Immature natural killer cell (primary cell): ENCODE results near the gene TMTC2. TPM values are rescaled to one million over a fixed set of nuclear protein-coding genes. Genes with fewer than 3 reads are reported as not detected.

Source experiments
- DNase-seq, 3 donors: peaks; one replicate each; pipeline ENCODE4 v3.0.0; 2022; ENCODE audit warnings: mixed read lengths in 1 of 3
- H3K27ac Mint-ChIP-seq, 6 donors: one replicate each; pipeline ENCODE4 v1.8.0; 2020; ENCODE audit warnings: mixed read lengths in 6 of 6, mild to moderate bottlenecking in 5 of 6, inconsistent platforms in 4 of 6, moderate library complexity in 3 of 6
- H3K27me3 Mint-ChIP-seq, 3 donors: one replicate each; pipeline ENCODE4 v1.8.0; 2020 to 2021; ENCODE audit warnings: low read depth in 3 of 3, mild to moderate bottlenecking in 3 of 3, mixed read lengths in 3 of 3, moderate library complexity in 3 of 3, inconsistent platforms in 1 of 3
- H3K36me3 Mint-ChIP-seq, 3 donors: one replicate each; pipeline ENCODE4 v1.8.0; 2020; ENCODE audit warnings: mixed read lengths in 3 of 3, inconsistent platforms in 2 of 3, mild to moderate bottlenecking in 2 of 3
- H3K4me1 Mint-ChIP-seq, 2 donors: one replicate each; pipeline ENCODE4 v1.8.0; 2020; ENCODE audit warnings: inconsistent platforms in 2 of 2, mild to moderate bottlenecking in 2 of 2, mixed read lengths in 2 of 2, moderate library complexity in 1 of 2
- H3K4me3 Mint-ChIP-seq, 5 donors: one replicate each; pipeline ENCODE4 v1.8.0; 2020; ENCODE audit warnings: mild to moderate bottlenecking in 5 of 5, mixed read lengths in 5 of 5, inconsistent platforms in 3 of 5, moderate library complexity in 3 of 5
- H3K9me3 Mint-ChIP-seq, 6 donors: one replicate each; pipeline ENCODE4 v1.8.0; 2020; ENCODE audit warnings: mild to moderate bottlenecking in 6 of 6, mixed read lengths in 6 of 6, inconsistent platforms in 4 of 6, moderate library complexity in 3 of 6
- polyA plus RNA-seq, 3 donors: library from polyadenylated mRNA; unstranded; fragments of 300-500 nt; fragmentation: Illumina TruSeq; gene quantifications; one replicate each; pipeline ENCODE4 v1.2.3, GENCODE V29; 2021

The TMTC2 gene
- polyA plus RNA-seq, 3 donors from 2014 or later, result not detected

- H3K27me3 Mint-ChIP-seq, result peaks cover 0 to 1% (median 0%) of the 10 kb centered on the region in 3 donors
- H3K36me3 Mint-ChIP-seq, result peaks cover 0 to 6% (median 0%) of the 10 kb centered on the region in 3 donors
- no peak overlapping the region for H3K4me3 Mint-ChIP-seq
- H3K27ac Mint-ChIP-seq, result no peak overlapping the region
- no peaks in the 10 kb centered on the region for H3K4me1 Mint-ChIP-seq
- DNase-seq, result no peak
- peaks cover 0 to 37% (median 4%) of the 10 kb centered on the region in 6 donors for H3K9me3 Mint-ChIP-seq
Measured at GRCh38 chr12:82963956-82964355, 277.2 kb downstream of the TMTC2 start.

- Mint-ChIP-seq H3K27ac (no peak overlapping the region), H3K36me3 (peaks cover 0 to 6% (median 0%) of the 10 kb centered on the region in 3 donors), H3K27me3 (peaks cover 0 to 1% (median 0%) of the 10 kb centered on the region in 3 donors), H3K9me3 (peaks cover 0 to 32% (median 4%) of the 10 kb centered on the region in 6 donors), H3K4me3 (no peak overlapping the region), H3K4me1 (no peaks in the 10 kb centered on the region)
- no peak for DNase-seq
Measured at GRCh38 chr12:82964446-82964845, 277.7 kb downstream of the TMTC2 start.

DNA sequence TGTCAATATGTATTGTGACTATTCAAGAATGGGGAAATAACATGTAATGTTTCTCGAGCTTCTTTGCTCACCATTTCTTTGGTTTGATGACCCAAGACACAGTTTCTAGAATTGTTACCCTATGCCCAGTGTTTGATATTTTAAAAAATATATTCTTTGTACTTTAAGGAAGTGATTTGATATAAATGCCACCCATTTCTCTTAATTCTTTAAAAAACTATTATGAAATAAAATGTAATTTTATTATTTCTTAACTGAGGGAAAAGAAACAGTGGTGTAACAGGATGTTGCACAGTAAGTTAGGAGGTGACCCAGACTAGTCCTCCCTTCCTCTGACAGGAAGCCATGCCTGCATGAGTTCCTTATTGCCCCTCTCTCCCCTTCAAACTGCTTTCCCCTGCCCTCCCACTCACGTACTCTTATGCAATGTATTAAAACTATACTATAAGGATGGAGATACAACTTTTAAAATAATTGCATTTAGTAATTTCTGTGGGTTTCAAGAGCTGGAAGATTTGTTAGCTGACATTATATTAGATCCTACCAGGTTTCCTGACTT is 279.4 kb downstream of the TMTC2 start:
- Mint-ChIP-seq H3K4me1 (no peaks in the 10 kb centered on the region), H3K36me3 (peaks cover 0 to 6% (median 0%) of the 10 kb centered on the region in 3 donors), H3K27me3 (no peaks in the 10 kb centered on the region), H3K4me3 (no peak overlapping the region), H3K9me3 (peaks cover 0 to 27% (median 5%) of the 10 kb centered on the region in 6 donors), H3K27ac (no peak overlapping the region)
- no peak for DNase-seq

DNA sequence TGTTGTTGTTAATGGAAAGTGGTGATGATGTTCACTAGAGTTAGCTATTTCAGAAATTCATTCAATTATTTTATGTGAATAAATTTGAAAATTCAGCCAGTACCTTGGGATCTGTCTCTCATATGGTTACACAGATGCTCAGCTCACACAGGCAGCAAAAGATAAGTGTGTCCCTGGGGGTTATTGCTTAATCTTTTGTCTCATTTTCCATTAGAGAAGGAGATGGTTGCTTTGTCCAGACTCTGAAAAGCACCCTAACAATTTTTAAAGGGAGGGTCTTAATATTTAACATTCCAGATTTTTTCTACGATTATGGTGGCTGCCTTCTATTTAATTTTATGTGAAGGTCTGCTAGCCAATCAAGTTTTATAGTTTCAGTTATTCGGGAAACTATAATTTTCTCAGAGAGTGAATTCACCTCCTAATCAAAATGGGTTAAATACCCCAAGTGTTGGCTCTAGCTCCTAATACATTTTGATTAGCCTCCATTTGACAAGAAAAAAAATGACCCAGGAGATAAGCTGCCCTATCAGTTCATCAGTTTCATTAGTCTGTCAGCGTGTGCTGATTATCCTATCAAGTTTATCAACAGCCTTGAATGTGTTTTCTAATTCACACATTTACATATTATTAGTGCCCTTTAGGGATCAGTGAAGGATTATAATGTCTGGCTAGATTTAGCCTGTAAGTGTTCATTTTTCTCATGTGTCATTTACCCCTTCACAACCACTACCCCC is 282.1 kb downstream of the TMTC2 start:
- DNase-seq, result no peak
- H3K27me3 Mint-ChIP-seq, result no peaks in the 10 kb centered on the region
- H3K27ac Mint-ChIP-seq, result no peak overlapping the region
- H3K4me1 Mint-ChIP-seq, result no peaks in the 10 kb centered on the region
- peaks cover 0 to 33% (median 4%) of the 10 kb centered on the region in 6 donors for H3K9me3 Mint-ChIP-seq
- H3K4me3 Mint-ChIP-seq, result no peak overlapping the region
- H3K36me3 Mint-ChIP-seq, result peaks cover 0 to 6% (median 0%) of the 10 kb centered on the region in 3 donors

DNA sequence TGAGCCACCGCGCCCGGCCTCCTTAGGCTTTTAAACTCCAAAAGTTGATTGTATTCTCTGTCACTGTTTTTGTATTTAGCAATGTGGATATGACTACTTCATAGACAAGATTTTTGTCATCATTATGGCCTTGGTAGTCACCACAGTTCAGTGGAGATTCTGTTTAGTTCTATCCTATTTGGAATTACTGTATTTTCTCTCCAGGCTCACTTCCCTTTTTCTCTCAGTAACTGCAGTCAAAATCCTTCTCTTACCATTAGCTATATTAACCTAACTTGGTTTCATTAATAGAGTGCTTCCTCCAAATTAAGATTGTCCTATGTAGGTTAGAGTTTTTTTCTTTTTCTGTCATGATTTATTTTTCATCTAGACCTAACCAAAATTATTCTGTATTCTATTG is 283.9 kb downstream of the TMTC2 start:
- peaks cover 0 to 36% (median 4%) of the 10 kb centered on the region in 6 donors for H3K9me3 Mint-ChIP-seq
- no peaks in the 10 kb centered on the region for H3K27me3 Mint-ChIP-seq
- no peak for DNase-seq
- no peaks in the 10 kb centered on the region for H3K4me1 Mint-ChIP-seq
- H3K27ac Mint-ChIP-seq, result no peak overlapping the region
- peaks cover 0 to 6% (median 0%) of the 10 kb centered on the region in 3 donors for H3K36me3 Mint-ChIP-seq
- no peak overlapping the region for H3K4me3 Mint-ChIP-seq

DNA sequence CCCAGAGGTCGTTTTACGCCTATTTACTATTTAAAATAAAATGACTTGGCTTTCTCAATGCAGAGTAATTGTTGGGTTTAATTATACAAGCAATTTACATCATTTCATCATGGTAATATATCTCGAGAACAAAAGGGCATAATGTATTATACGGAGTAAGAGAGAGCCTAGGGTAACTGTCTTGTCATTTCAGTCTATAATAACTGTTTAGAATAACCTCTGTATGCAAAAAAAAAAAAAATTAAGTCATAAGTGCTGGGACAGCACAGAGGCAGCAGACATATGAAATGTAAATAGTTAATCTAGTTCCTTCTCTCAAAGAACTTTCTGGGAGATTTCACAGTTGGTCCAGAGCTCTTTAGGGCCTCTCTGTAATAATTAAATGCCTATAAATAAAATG is 284.9 kb downstream of the TMTC2 start:
- H3K4me1 Mint-ChIP-seq, result no peaks in the 10 kb centered on the region
- no peak for DNase-seq
- H3K27ac Mint-ChIP-seq, result no peak overlapping the region
- no peak overlapping the region for H3K4me3 Mint-ChIP-seq
- H3K27me3 Mint-ChIP-seq, result no peaks in the 10 kb centered on the region
- H3K36me3 Mint-ChIP-seq, result peaks cover 0 to 3% (median 0%) of the 10 kb centered on the region in 3 donors
- peaks cover 2 to 30% (median 4%) of the 10 kb centered on the region in 6 donors for H3K9me3 Mint-ChIP-seq

GRCh38 chr12:82972624-82973023 is 285.9 kb downstream of the TMTC2 start:
- no peak overlapping the region for H3K27ac Mint-ChIP-seq
- H3K36me3 Mint-ChIP-seq, result peaks cover 0 to 1% (median 0%) of the 10 kb centered on the region in 3 donors
- H3K4me3 Mint-ChIP-seq, result no peak overlapping the region
- no peaks in the 10 kb centered on the region for H3K4me1 Mint-ChIP-seq
- DNase-seq, result no peak
- H3K9me3 Mint-ChIP-seq, result peaks cover 2 to 31% (median 5%) of the 10 kb centered on the region in 6 donors
- no peaks in the 10 kb centered on the region for H3K27me3 Mint-ChIP-seq

DNA sequence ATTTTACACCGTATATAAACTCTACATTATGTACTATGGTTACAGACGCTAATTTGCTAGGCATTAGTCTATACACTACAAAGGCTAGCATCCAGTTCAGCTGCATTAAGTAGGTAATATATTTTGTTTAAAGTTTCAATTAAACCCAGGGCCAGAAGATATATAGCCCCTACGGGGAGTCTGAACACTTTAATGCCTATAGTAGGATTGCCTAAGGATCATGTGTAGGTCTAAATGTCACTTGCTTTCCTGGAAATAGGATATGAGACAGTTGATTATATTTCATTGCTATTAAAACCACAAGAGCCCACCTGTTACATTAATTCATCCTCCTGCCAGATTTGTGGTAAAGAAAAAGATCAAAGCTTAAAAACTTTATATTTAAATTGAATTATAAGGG is 286.9 kb downstream of the TMTC2 start:
- DNase-seq, result no peak
- H3K4me3 Mint-ChIP-seq, result no peak overlapping the region
- peaks cover 2 to 34% (median 5%) of the 10 kb centered on the region in 6 donors for H3K9me3 Mint-ChIP-seq
- H3K27me3 Mint-ChIP-seq, result no peaks in the 10 kb centered on the region
- no peaks in the 10 kb centered on the region for H3K4me1 Mint-ChIP-seq
- no peaks in the 10 kb centered on the region for H3K36me3 Mint-ChIP-seq
- H3K27ac Mint-ChIP-seq, result no peak overlapping the region

DNA sequence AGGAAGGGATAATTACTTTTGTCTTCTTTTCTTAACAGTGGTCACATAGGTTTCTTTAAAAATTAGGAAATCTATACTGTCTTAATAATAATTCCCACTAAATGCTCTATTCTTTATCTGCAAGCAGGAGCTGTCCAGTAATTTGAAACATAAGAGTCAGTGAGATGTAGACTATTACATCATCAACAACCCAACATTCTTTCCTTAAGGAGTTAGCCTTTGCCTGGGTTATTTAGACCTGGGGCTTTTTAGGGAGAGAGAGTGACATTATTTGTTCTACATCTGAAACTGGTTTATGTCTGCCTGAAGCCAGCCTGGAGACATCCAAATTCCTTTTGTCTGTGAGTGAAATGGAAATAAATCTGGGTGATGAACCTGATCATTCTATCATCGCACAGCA is 294.4 kb downstream of the TMTC2 start:
- Mint-ChIP-seq H3K4me1 (no peaks in the 10 kb centered on the region), H3K27ac (no peak overlapping the region), H3K4me3 (no peak overlapping the region), H3K36me3 (no peaks in the 10 kb centered on the region), H3K9me3 (peaks cover 0 to 26% (median 5%) of the 10 kb centered on the region in 6 donors), H3K27me3 (no peaks in the 10 kb centered on the region)
- DNase-seq, result no peak

DNA sequence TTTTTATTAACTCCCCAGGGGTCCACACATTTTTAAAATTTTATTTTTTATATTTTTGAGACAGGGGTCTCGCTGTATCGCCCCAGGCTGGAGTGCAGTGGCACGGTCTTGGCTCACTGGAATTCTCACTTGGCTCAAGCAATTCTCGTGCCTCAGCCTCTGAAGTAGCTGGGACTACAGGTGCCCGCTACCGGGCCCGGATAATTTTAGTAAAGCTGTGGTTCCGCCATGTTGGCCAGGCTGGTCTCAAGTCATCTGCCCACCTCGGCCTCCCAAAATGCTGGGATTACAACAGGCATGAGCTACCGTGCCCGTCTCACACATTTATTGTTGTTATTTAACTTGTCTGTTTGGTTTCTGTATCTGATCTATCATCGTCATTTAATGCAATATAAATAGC is 307.4 kb downstream of the TMTC2 start:
- DNase-seq, result no peak
- Mint-ChIP-seq H3K4me3 (no peak overlapping the region), H3K4me1 (no peaks in the 10 kb centered on the region), H3K27ac (no peak overlapping the region), H3K9me3 (peaks cover 0 to 17% (median 4%) of the 10 kb centered on the region in 6 donors), H3K27me3 (no peaks in the 10 kb centered on the region), H3K36me3 (no peaks in the 10 kb centered on the region)

- no peak for DNase-seq
- H3K36me3 Mint-ChIP-seq, result no peaks in the 10 kb centered on the region
- H3K27ac Mint-ChIP-seq, result no peak overlapping the region
- H3K4me1 Mint-ChIP-seq, result no peaks in the 10 kb centered on the region
- peaks cover 0 to 27% (median 4%) of the 10 kb centered on the region in 6 donors for H3K9me3 Mint-ChIP-seq
- peaks cover 0 to 2% (median 0%) of the 10 kb centered on the region in 3 donors for H3K27me3 Mint-ChIP-seq
- H3K4me3 Mint-ChIP-seq, result no peak overlapping the region
Measured at GRCh38 chr12:82996168-82996812, 309.6 kb downstream of the TMTC2 start.

DNA sequence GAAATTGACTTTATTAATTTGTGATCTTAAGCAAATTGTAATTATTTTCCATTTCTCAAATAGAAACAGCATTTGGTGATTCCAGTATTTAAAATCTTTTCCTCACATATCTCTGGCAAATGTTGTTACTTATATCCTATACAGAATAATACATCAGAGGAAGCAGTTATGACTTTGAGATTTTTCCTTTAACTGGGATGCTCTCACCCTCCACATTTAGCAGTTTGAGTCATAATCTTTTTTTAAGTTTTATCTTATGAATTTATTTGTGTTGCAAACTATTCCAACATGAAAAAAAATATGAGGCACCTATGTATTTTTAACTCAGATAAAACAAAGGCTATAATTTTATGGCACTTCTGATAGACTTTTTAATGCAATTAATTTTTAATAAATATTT is 311.8 kb downstream of the TMTC2 start:
- Mint-ChIP-seq H3K9me3 (peaks cover 0 to 34% (median 2%) of the 10 kb centered on the region in 6 donors), H3K4me1 (no peaks in the 10 kb centered on the region), H3K36me3 (no peaks in the 10 kb centered on the region), H3K4me3 (no peak overlapping the region), H3K27me3 (peaks cover 0 to 2% (median 0%) of the 10 kb centered on the region in 3 donors), H3K27ac (no peak overlapping the region)
- DNase-seq, result no peak

DNA sequence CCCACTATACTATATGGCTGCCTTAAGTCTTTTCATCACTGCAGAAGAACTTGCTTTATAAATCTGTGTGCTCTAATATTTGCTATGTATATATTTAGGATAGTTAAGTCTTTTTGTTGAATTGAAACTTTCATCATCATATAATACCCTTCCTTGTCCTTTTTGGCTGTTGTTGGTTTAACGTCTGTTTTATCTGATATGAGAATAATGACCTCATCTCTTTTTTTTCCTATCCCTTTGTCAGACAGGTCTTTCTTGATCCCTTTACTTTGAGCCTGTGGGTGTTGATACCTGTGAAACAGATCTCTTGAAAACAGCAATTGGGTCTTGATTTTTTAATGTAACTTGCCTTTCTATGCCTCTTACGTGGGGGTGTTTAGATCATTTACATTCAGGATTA is 316.3 kb downstream of the TMTC2 start:
- DNase-seq, result no peak
- Mint-ChIP-seq H3K4me3 (no peak overlapping the region), H3K36me3 (peaks cover 0 to 3% (median 0%) of the 10 kb centered on the region in 3 donors), H3K27ac (no peak overlapping the region), H3K27me3 (peaks cover 0 to 3% (median 2%) of the 10 kb centered on the region in 3 donors), H3K9me3 (peaks cover 3 to 44% (median 9%) of the 10 kb centered on the region in 6 donors), H3K4me1 (no peaks in the 10 kb centered on the region)

- no peak for DNase-seq
- Mint-ChIP-seq H3K36me3 (peaks cover 0 to 13% (median 9%) of the 10 kb centered on the region in 3 donors), H3K9me3 (peaks cover 9 to 52% (median 21%) of the 10 kb centered on the region in 6 donors), H3K27ac (no peak overlapping the region), H3K4me1 (no peaks in the 10 kb centered on the region), H3K4me3 (no peak overlapping the region), H3K27me3 (peaks cover 0 to 3% (median 3%) of the 10 kb centered on the region in 3 donors)
Measured at GRCh38 chr12:83005534-83006197, 319.0 kb downstream of the TMTC2 start.
